SKM-1 treated with dmso at 0.1 percent for 144 hours (cell line): Measurements from ENCODE around the gene PKIB.
"Not testable (repeated sequence)": the region's sequence is repeated elsewhere in the genome, so short reads cannot be mapped to it uniquely, and the experiment has no call there.

Experiments
- DNase-seq: peaks from one replicate; lab custom pipeline; 2025; ENCODE audit not compliant: unreplicated experiment; lab: John Stamatoyannopoulos, UW

The PKIB gene

GRCh38 chr6:122740936-122741335 is 130.7 kb downstream of the PKIB start:
- DNase-seq = no peak

- DNase-seq = not testable (repeated sequence)
Observed at GRCh38 chr6:122744247-122744646, 134.0 kb downstream of the PKIB start.

- DNase-seq = not testable (repeated sequence)
Observed at GRCh38 chr6:122744856-122745255, 134.7 kb downstream of the PKIB start.

- DNase-seq = no peak
Observed at GRCh38 chr6:122746688-122747087, 136.5 kb downstream of the PKIB start.

GRCh38 chr6:122747573-122747972 is 137.4 kb downstream of the PKIB start:
- DNase-seq = no peak

GRCh38 chr6:122748945-122749344 is 138.7 kb downstream of the PKIB start:
- not testable (repeated sequence) for DNase-seq

GRCh38 chr6:122749451-122750050 is 139.3 kb downstream of the PKIB start:
- DNase-seq = no peak

GRCh38 chr6:122751326-122751725 is 141.1 kb downstream of the PKIB start:
- no peak for DNase-seq

GRCh38 chr6:122752459-122752858 is 142.3 kb downstream of the PKIB start:
- no peak for DNase-seq

- DNase-seq = no peak
Observed at GRCh38 chr6:122753000-122753687, 142.9 kb downstream of the PKIB start.

GRCh38 chr6:122753688-122754056 is 143.5 kb downstream of the PKIB start:
- DNase-seq = no peak

- DNase-seq = no peak
Observed at GRCh38 chr6:122754191-122754731, 144.1 kb downstream of the PKIB start.

GRCh38 chr6:122755901-122756300 is 145.7 kb downstream of the PKIB start:
- no peak for DNase-seq

GRCh38 chr6:122758927-122759334 is 148.7 kb downstream of the PKIB start:
- no peak for DNase-seq

- no peak for DNase-seq
Observed at GRCh38 chr6:122760330-122760729, 150.1 kb downstream of the PKIB start.

- DNase-seq = no peak
Observed at GRCh38 chr6:122766256-122766655, 156.1 kb downstream of the PKIB start.

GRCh38 chr6:122770835-122771601 is 160.8 kb downstream of the PKIB start:
- peak; percentile 96 for DNase-seq

GRCh38 chr6:122772724-122773415 is 162.7 kb downstream of the PKIB start:
- no peak for DNase-seq
